ENCODE measurements around the gene NELFB. TPM values are rescaled to one million over a fixed set of nuclear protein-coding genes. Genes with fewer than 3 reads are reported as not detected.
"Not testable (repeated sequence)": the region's sequence is repeated elsewhere in the genome, so short reads cannot be mapped to it uniquely, and the experiment has no call there.

The NELFB gene
- total RNA-seq, 1 experiment from 2014 or later, result 41.9 TPM

GRCh38 chr9:137255448-137256114 is 454 bp downstream of the NELFB start:
- H3K36me3 ChIP-seq, result peaks cover 31% of the 10 kb centered on the region
- H3K27me3 ChIP-seq (replicated peaks), result no peaks in the 10 kb centered on the region
- H3K4me3 ChIP-seq, result peak overlapping the region; percentile 99
- peak overlapping the region; percentile 34 for H3K27ac ChIP-seq
- peak in 1 of 2 experiments; percentile 48 for DNase-seq (ENCODE audit: low read depth in 1 of 2, low spot score in 2 of 2)
- H3K4me1 ChIP-seq (replicated peaks), result peaks cover 19% of the 10 kb centered on the region
- no peaks in the 10 kb centered on the region for H3K9me3 ChIP-seq (replicated peaks)

- DNase-seq (ENCODE audit: low read depth in 1 of 2, low spot score in 2 of 2), result no peak
- H3K9me3 ChIP-seq (replicated peaks), result no peaks in the 10 kb centered on the region
- H3K4me1 ChIP-seq (replicated peaks), result peaks cover 19% of the 10 kb centered on the region
- no peak overlapping the region for H3K27ac ChIP-seq
- no peaks in the 10 kb centered on the region for H3K27me3 ChIP-seq (replicated peaks)
- peak overlapping the region; percentile 99 for H3K4me3 ChIP-seq
- peaks cover 32% of the 10 kb centered on the region for H3K36me3 ChIP-seq
These were observed 1.2 kb downstream of the NELFB start for GRCh38 chr9:137256362-137256761.

- Histone ChIP-seq H3K27ac (no peak overlapping the region), H3K27me3 (replicated peaks) (no peaks in the 10 kb centered on the region)
These were observed 1.7 kb downstream of the NELFB start for GRCh38 chr9:137256856-137257255.

GRCh38 chr9:137262173-137262908 is 7.2 kb downstream of the NELFB start:
- H3K36me3 ChIP-seq, result peaks cover 44% of the 10 kb centered on the region
- H3K4me1 ChIP-seq (replicated peaks); H3K27me3 ChIP-seq (replicated peaks); H3K27ac ChIP-seq; H3K4me3 ChIP-seq; DNase-seq (ENCODE audit: low read depth in 1 of 2, low spot score in 2 of 2); H3K9me3 ChIP-seq (replicated peaks): not testable (repeated sequence)

More at GRCh38 chr9:137256856-137257255, 1.7 kb downstream of the NELFB start:
- H3K4me3 ChIP-seq, result no peak overlapping the region
- H3K9me3 ChIP-seq (replicated peaks), result no peaks in the 10 kb centered on the region
- peaks cover 19% of the 10 kb centered on the region for H3K4me1 ChIP-seq (replicated peaks)
- H3K36me3 ChIP-seq, result peaks cover 32% of the 10 kb centered on the region
- DNase-seq (ENCODE audit: low read depth in 1 of 2, low spot score in 2 of 2), result no peak

GRCh38 chr9:137262909-137263285 is 7.8 kb downstream of the NELFB start:
- DNase-seq (ENCODE audit: low read depth in 1 of 2, low spot score in 2 of 2), result no peak
- Histone ChIP-seq H3K9me3 (replicated peaks) (no peaks in the 10 kb centered on the region), H3K4me3 (no peak overlapping the region), H3K36me3 (peaks cover 46% of the 10 kb centered on the region), H3K27ac (no peak overlapping the region), H3K4me1 (replicated peaks) (no peaks in the 10 kb centered on the region), H3K27me3 (replicated peaks) (no peaks in the 10 kb centered on the region)

- DNase-seq (ENCODE audit: low read depth in 1 of 2, low spot score in 2 of 2), result no peak
- H3K4me1 ChIP-seq (replicated peaks), result peaks cover 1% of the 10 kb centered on the region
- no peak overlapping the region for H3K4me3 ChIP-seq
- H3K27ac ChIP-seq, result no peak overlapping the region
- H3K36me3 ChIP-seq, result peaks cover 51% of the 10 kb centered on the region
- H3K27me3 ChIP-seq (replicated peaks), result no peaks in the 10 kb centered on the region
- H3K9me3 ChIP-seq (replicated peaks), result no peaks in the 10 kb centered on the region
These were observed 8.4 kb downstream of the NELFB start for GRCh38 chr9:137263506-137263905.

GRCh38 chr9:137264067-137264466 is 8.9 kb downstream of the NELFB start:
- H3K9me3 ChIP-seq (replicated peaks), result no peaks in the 10 kb centered on the region
- peaks cover 52% of the 10 kb centered on the region for H3K36me3 ChIP-seq
- no peaks in the 10 kb centered on the region for H3K27me3 ChIP-seq (replicated peaks)
- peaks cover 7% of the 10 kb centered on the region for H3K4me1 ChIP-seq (replicated peaks)
- no peak overlapping the region for H3K27ac ChIP-seq
- no peak overlapping the region for H3K4me3 ChIP-seq
- DNase-seq (ENCODE audit: low read depth in 1 of 2, low spot score in 2 of 2), result no peak

- Histone ChIP-seq H3K27ac (no peak overlapping the region), H3K4me3 (no peak overlapping the region), H3K9me3 (replicated peaks) (no peaks in the 10 kb centered on the region), H3K4me1 (replicated peaks) (peaks cover 12% of the 10 kb centered on the region), H3K36me3 (peaks cover 63% of the 10 kb centered on the region), H3K27me3 (replicated peaks) (no peaks in the 10 kb centered on the region)
- DNase-seq (ENCODE audit: low read depth in 1 of 2, low spot score in 2 of 2), result no peak
These were observed 10.5 kb downstream of the NELFB start for GRCh38 chr9:137265496-137266161.

- no peak overlapping the region for H3K27ac ChIP-seq
- no peak for DNase-seq (ENCODE audit: low read depth in 1 of 2, low spot score in 2 of 2)
- peaks cover 68% of the 10 kb centered on the region for H3K36me3 ChIP-seq
- H3K27me3 ChIP-seq (replicated peaks), result no peaks in the 10 kb centered on the region
- H3K4me3 ChIP-seq, result no peak overlapping the region
- no peaks in the 10 kb centered on the region for H3K9me3 ChIP-seq (replicated peaks)
- peaks cover 12% of the 10 kb centered on the region for H3K4me1 ChIP-seq (replicated peaks)
These were observed 11.0 kb downstream of the NELFB start for GRCh38 chr9:137266162-137266527.

GRCh38 chr9:137266585-137267453 is 11.7 kb downstream of the NELFB start:
- DNase-seq (ENCODE audit: low read depth in 1 of 2, low spot score in 2 of 2), result no peak
- peaks cover 12% of the 10 kb centered on the region for H3K4me1 ChIP-seq (replicated peaks)
- no peaks in the 10 kb centered on the region for H3K27me3 ChIP-seq (replicated peaks)
- H3K27ac ChIP-seq, result no peak overlapping the region
- no peaks in the 10 kb centered on the region for H3K9me3 ChIP-seq (replicated peaks)
- H3K4me3 ChIP-seq, result no peak overlapping the region
- peaks cover 71% of the 10 kb centered on the region for H3K36me3 ChIP-seq

GRCh38 chr9:137267933-137268355 is 12.8 kb downstream of the NELFB start:
- peaks cover 76% of the 10 kb centered on the region for H3K36me3 ChIP-seq
- no peaks in the 10 kb centered on the region for H3K27me3 ChIP-seq (replicated peaks)
- peaks cover 12% of the 10 kb centered on the region for H3K4me1 ChIP-seq (replicated peaks)
- H3K4me3 ChIP-seq, result no peak overlapping the region
- H3K9me3 ChIP-seq (replicated peaks), result no peaks in the 10 kb centered on the region
- no peak overlapping the region for H3K27ac ChIP-seq
- no peak for DNase-seq (ENCODE audit: low read depth in 1 of 2, low spot score in 2 of 2)

- Histone ChIP-seq H3K36me3 (peaks cover 78% of the 10 kb centered on the region), H3K27me3 (replicated peaks) (no peaks in the 10 kb centered on the region), H3K4me1 (replicated peaks) (peaks cover 12% of the 10 kb centered on the region), H3K4me3 (no peak overlapping the region), H3K27ac (no peak overlapping the region), H3K9me3 (replicated peaks) (no peaks in the 10 kb centered on the region)
- DNase-seq (ENCODE audit: low read depth in 1 of 2, low spot score in 2 of 2), result no peak
These were observed 13.5 kb downstream of the NELFB start for GRCh38 chr9:137268538-137269201.

- H3K4me3 ChIP-seq, result no peak overlapping the region
- peaks cover 12% of the 10 kb centered on the region for H3K4me1 ChIP-seq (replicated peaks)
- no peak overlapping the region for H3K27ac ChIP-seq
- no peaks in the 10 kb centered on the region for H3K9me3 ChIP-seq (replicated peaks)
- DNase-seq (ENCODE audit: low read depth in 1 of 2, low spot score in 2 of 2), result no peak
- no peaks in the 10 kb centered on the region for H3K27me3 ChIP-seq (replicated peaks)
- peaks cover 71% of the 10 kb centered on the region for H3K36me3 ChIP-seq
These were observed 14.2 kb downstream of the NELFB start for GRCh38 chr9:137269231-137269772.

Measured in SJSA1 (cell line).